ENCODE measurements around the gene ZNF830. TPM values are rescaled to one million over a fixed set of nuclear protein-coding genes. Genes with fewer than 3 reads are reported as not detected.
"Not testable (repeated sequence)": the region's sequence is repeated elsewhere in the genome, so short reads cannot be mapped to it uniquely, and the experiment has no call there.

The ZNF830 gene
- total and polyA plus RNA-seq, 12 donors, result 6.3 to 11.2 (median 8.7) TPM

- H3K4me1 ChIP-seq, result no peaks in the 10 kb centered on the region
- TF ChIP-seq CTCF (IDR thresholded peaks at IDR 0.05), result no peak
- WGBS, 2 donors, result 75 to 97% methylated on average over 1 of the region's 1 CpG
- no peak overlapping the region for H3K4me3 ChIP-seq
- H3K9me3 ChIP-seq, result peaks cover 0 to 9% (median 0%) of the 10 kb centered on the region in 11 donors
- H3K27me3 ChIP-seq, result no peaks in the 10 kb centered on the region
- no peak overlapping the region for H3K27ac ChIP-seq
- no peak for DNase-seq
- H3K36me3 ChIP-seq, result no peaks in the 10 kb centered on the region
- intact Hi-C loops (cut with DNase I), result no loop called here
- no peak for ATAC-seq
Measured at GRCh38 chr17:34917381-34917780, 44.0 kb upstream of the ZNF830 start.

GRCh38 chr17:34920676-34921075, 40.7 kb upstream of the ZNF830 start:
- 90% methylated on average over 4 of the region's 4 CpGs for WGBS, 2 donors
- no peak for DNase-seq
- no peak for TF ChIP-seq CTCF (IDR thresholded peaks at IDR 0.05)

GRCh38 chr17:34926661-34927060, 34.7 kb upstream of the ZNF830 start:
- Histone ChIP-seq H3K9me3 (no peaks in the 10 kb centered on the region), H3K4me1 (no peaks in the 10 kb centered on the region), H3K4me3 (no peak overlapping the region), H3K27ac (no peak overlapping the region), H3K27me3 (no peaks in the 10 kb centered on the region), H3K36me3 (no peaks in the 10 kb centered on the region)
- 90 to 92% methylated on average over 3 of the region's 3 CpGs for WGBS, 2 donors
- intact Hi-C loops (cut with DNase I), result loop anchor here in 1 of 10 donors (10.0 kb wide), 1 partner anchor 62 kb away; no protein-coding TSS in a partner anchor
- TF ChIP-seq CTCF (IDR thresholded peaks at IDR 0.05), result no peak
- DNase-seq (no peak), ATAC-seq (no peak)

More at GRCh38 chr17:34920676-34921075, 40.7 kb upstream of the ZNF830 start:
- intact Hi-C loops (cut with DNase I), result loop anchor here in 1 of 10 donors (10.0 kb wide), 1 partner anchor 56 kb away; no protein-coding TSS in a partner anchor
- H3K4me3 ChIP-seq, result no peak overlapping the region
- no peak for ATAC-seq
- no peak overlapping the region for H3K27ac ChIP-seq
- H3K4me1 ChIP-seq, result no peaks in the 10 kb centered on the region
- H3K9me3 ChIP-seq, result no peaks in the 10 kb centered on the region
- H3K36me3 ChIP-seq, result no peaks in the 10 kb centered on the region
- H3K27me3 ChIP-seq, result no peaks in the 10 kb centered on the region

- no peaks in the 10 kb centered on the region for H3K27me3 ChIP-seq
Measured at GRCh38 chr17:34930283-34930682, 31.1 kb upstream of the ZNF830 start.

GRCh38 chr17:34950780-34951179, 10.6 kb upstream of the ZNF830 start:
- H3K4me3 ChIP-seq; DNase-seq; ATAC-seq; H3K36me3 ChIP-seq; intact Hi-C loops (cut with DNase I); H3K27ac ChIP-seq; H3K27me3 ChIP-seq; H3K9me3 ChIP-seq; H3K4me1 ChIP-seq: not testable (repeated sequence)
- WGBS, 2 donors, result 92 to 97% methylated on average over 4 of the region's 4 CpGs

More at GRCh38 chr17:34930283-34930682, 31.1 kb upstream of the ZNF830 start:
- DNase-seq (no peak), ATAC-seq (no peak)
- Histone ChIP-seq H3K9me3 (no peaks in the 10 kb centered on the region), H3K36me3 (no peaks in the 10 kb centered on the region), H3K4me1 (no peaks in the 10 kb centered on the region), H3K4me3 (no peak overlapping the region), H3K27ac (no peak overlapping the region)
- intact Hi-C loops (cut with DNase I), result no loop called here
- no peak for TF ChIP-seq CTCF (IDR thresholded peaks at IDR 0.05)
